Liver (tissue), 9 donors: Measurements from ENCODE around the gene BAIAP2L1. TPM values are rescaled to one million over a fixed set of nuclear protein-coding genes. Genes with fewer than 3 reads are reported as not detected.

Source experiments
- DNase-seq: peaks from one replicate; pipeline ENCODE4 v3.0.0-alpha.2; 2017; ENCODE audit warnings: low spot score
- H3K27ac ChIP-seq, 2 donors: one replicate each; pipeline ENCODE4 v1.7.0; 2013; ENCODE audit warnings: inconsistent platforms in 2 of 2, low read length in 2 of 2, control low read depth in 1 of 2, low read depth in 1 of 2, mild to moderate bottlenecking in 1 of 2
- H3K27me3 ChIP-seq, 4 donors: one replicate each; pipeline versions ENCODE4 v1.6.1 to v1.7.0; 2013; ENCODE audit warnings: low read length in 3 of 4, inconsistent platforms in 1 of 4, mild to moderate bottlenecking in 1 of 4, moderate library complexity in 1 of 4; ENCODE audit not compliant: control insufficient read depth in 4 of 4, insufficient read depth in 4 of 4
- H3K36me3 ChIP-seq, 4 donors: one replicate each; pipeline versions ENCODE4 v1.6.1 to v1.7.0; 2013; ENCODE audit warnings: low read length in 3 of 4, mild to moderate bottlenecking in 3 of 4, low read depth in 1 of 4, moderate library complexity in 1 of 4; ENCODE audit not compliant: control insufficient read depth in 4 of 4, insufficient read depth in 3 of 4
- H3K4me1 ChIP-seq, 4 donors: one replicate each; pipeline versions ENCODE4 v1.6.1 to v1.7.0; 2013; ENCODE audit warnings: low read length in 3 of 4, mild to moderate bottlenecking in 3 of 4, moderate library complexity in 1 of 4; ENCODE audit not compliant: control insufficient read depth in 4 of 4, insufficient read depth in 4 of 4
- H3K4me3 ChIP-seq, 3 donors: one replicate each; pipeline versions ENCODE4 v1.6.1 to v1.7.0; 2013; ENCODE audit warnings: low read length in 3 of 3, control low read depth in 1 of 3, low read depth in 1 of 3, mild to moderate bottlenecking in 1 of 3
- H3K9ac ChIP-seq, 2 donors: one replicate each; pipeline ENCODE4 v1.7.0; 2013; ENCODE audit warnings: low read length in 2 of 2, mild to moderate bottlenecking in 2 of 2, moderate library complexity in 2 of 2, control low read depth in 1 of 2, low read depth in 1 of 2
- H3K9me3 ChIP-seq, 4 donors: one replicate each; pipeline versions ENCODE4 v1.6.1 to v1.7.0; 2013; ENCODE audit warnings: low read length in 3 of 4; ENCODE audit not compliant: control insufficient read depth in 4 of 4
- ATF3 ChIP-seq: IDR thresholded peaks from 2 replicates; pipeline ENCODE4 v1.6.1; 2016; ENCODE audit warnings: antibody characterized with exemption
- CTCF ChIP-seq: fragments of 150-350 bp; IDR thresholded peaks from 2 replicates; pipeline ENCODE4 v1.5.1; 2017; ENCODE audit warnings: improper control_type of control experiment, low read depth, low read length; ENCODE audit not compliant: missing input control
- EGR1 ChIP-seq, 2 donors: IDR thresholded peaks; 2 replicates each; pipeline ENCODE4 v1.6.1; 2016 to 2018; ENCODE audit warnings: antibody characterized with exemption in 2 of 2, low read depth in 2 of 2
- FOXA1 ChIP-seq: IDR thresholded peaks from 2 replicates; pipeline ENCODE4 v1.6.1; 2016; ENCODE audit warnings: antibody characterized with exemption
- FOXA2 ChIP-seq: IDR thresholded peaks from 2 replicates; pipeline ENCODE4 v1.6.1; 2016; ENCODE audit warnings: antibody characterized with exemption
- GABPA ChIP-seq, 2 donors: IDR thresholded peaks in 1 of 2; conservative IDR thresholded peaks in 1 of 2; 2 replicates each; pipeline ENCODE4 v1.6.1; 2016; ENCODE audit warnings: antibody characterized with exemption in 2 of 2, mild to moderate bottlenecking in 1 of 2, moderate library complexity in 1 of 2
- HNF4A ChIP-seq, 2 donors: conservative IDR thresholded peaks; 2 replicates each; pipeline ENCODE4 v1.6.1; 2016; ENCODE audit warnings: antibody characterized with exemption in 2 of 2, mild to moderate bottlenecking in 2 of 2
- HNF4G ChIP-seq: IDR thresholded peaks from 2 replicates; pipeline ENCODE4 v1.6.1; 2016; ENCODE audit warnings: antibody characterized with exemption
- JUND ChIP-seq, 2 donors: IDR thresholded peaks; 2 replicates each; pipeline ENCODE4 v1.6.1; 2016; ENCODE audit warnings: antibody characterized with exemption in 2 of 2
- NR2F2 ChIP-seq: IDR thresholded peaks from 2 replicates; pipeline ENCODE4 v1.6.1; 2016; ENCODE audit warnings: antibody characterized with exemption
- RAD21 ChIP-seq, 2 donors: IDR thresholded peaks; 2 replicates each; pipeline ENCODE4 v1.6.1; 2016; ENCODE audit warnings: antibody characterized with exemption in 2 of 2, mild to moderate bottlenecking in 2 of 2
- REST ChIP-seq: IDR thresholded peaks from 2 replicates; pipeline ENCODE4 v1.6.1; 2016; ENCODE audit warnings: antibody characterized with exemption, mild to moderate bottlenecking
- RXRA ChIP-seq, 2 donors: IDR thresholded peaks; 2 replicates each; pipeline ENCODE4 v1.6.1; 2017 to 2018; ENCODE audit warnings: antibody characterized with exemption in 2 of 2, mild to moderate bottlenecking in 1 of 2
- SP1 ChIP-seq: IDR thresholded peaks from 2 replicates; pipeline ENCODE4 v1.6.1; 2018; ENCODE audit warnings: antibody characterized with exemption, mild to moderate bottlenecking
- TAF1 ChIP-seq: conservative IDR thresholded peaks from 2 replicates; pipeline ENCODE4 v1.6.1; 2016; ENCODE audit warnings: antibody characterized with exemption, mild to moderate bottlenecking
- YY1 ChIP-seq: IDR thresholded peaks from 2 replicates; pipeline ENCODE4 v1.6.1; 2016; ENCODE audit warnings: antibody characterized with exemption, mild to moderate bottlenecking
- WGBS: extraction: QIAGEN DNeasy Blood & Tissue Kit; methylation state at CpG from one replicate; pipeline ENCODE4 v1.1.7; 2013; 5-methylcytosine and 5-hydroxymethylcytosine counted together
- polyA plus RNA-seq, 2 donors: library from polyadenylated mRNA; stranded (reverse) in 1 of 2; unstranded in 1 of 2; fragments of 200-250 nt in 1 of 2; fragments of >200 nt in 1 of 2; fragmentation: Nextera tagmentation in 1 of 2; extraction: Ambion mirVana in 1 of 2; gene quantifications; one replicate each; pipeline versions ENCODE4 v1.2.1 to v1.2.3, GENCODE V29; 2013 to 2015
- total RNA-seq, 2 donors: library from RNA; depleted of rRNA; stranded (reverse); fragments of >200 nt; gene quantifications; one replicate each; pipeline ENCODE4 v1.2.3, GENCODE V29; 2014
- TF ChIP-seq, protein P1 (sequence below): IDR thresholded peaks from 2 replicates; pipeline ENCODE4 v1.6.1; 2016; ENCODE audit warnings: antibody characterized with exemption
- TF ChIP-seq, protein P2 (sequence below): IDR thresholded peaks from 2 replicates; pipeline ENCODE4 v1.6.1; 2016; ENCODE audit warnings: antibody characterized with exemption
- donor health status: healthy.
- donor health status: healthy.
- donor health status: healthy.
- donor health status: healthy.
- donor health status: healthy.

BAIAP2L1 gene
- total and polyA plus RNA-seq, 4 donors, result 5.4 to 8.9 (median 8.7) TPM

GRCh38 chr7:98280296-98280695 is 120.6 kb downstream of the BAIAP2L1 start:
- peak overlapping the region in 1 of 3 donors; percentile 88 for H3K4me3 ChIP-seq
- 36% methylated on average over 7 of the region's 7 CpGs for WGBS
- H3K9ac ChIP-seq, result peak overlapping the region in 1 of 2 donors; percentile 89
- DNase-seq, result no peak
- TF ChIP-seq FOXA2, result no peak
- TF ChIP-seq ATF3, result no peak
- no peak for TF ChIP-seq TAF1
- TF ChIP-seq, protein P1, sequence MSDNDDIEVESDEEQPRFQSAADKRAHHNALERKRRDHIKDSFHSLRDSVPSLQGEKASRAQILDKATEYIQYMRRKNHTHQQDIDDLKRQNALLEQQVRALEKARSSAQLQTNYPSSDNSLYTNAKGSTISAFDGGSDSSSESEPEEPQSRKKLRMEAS, result no peak
- no peak for TF ChIP-seq EGR1 (IDR thresholded peaks at IDR 0.05; ENCODE audit: low read depth in 2 of 2)
- no peak for TF ChIP-seq HNF4A (conservative IDR thresholded peaks at IDR 0.05)
- TF ChIP-seq GABPA (IDR thresholded peaks at IDR 0.05 in 1 of 2, conservative IDR thresholded peaks at IDR 0.05 in 1 of 2), result no peak
- TF ChIP-seq CTCF, result no peak
- no peak for TF ChIP-seq HNF4G
- TF ChIP-seq SP1, result no peak
- TF ChIP-seq FOXA1, result no peak
- no peak for TF ChIP-seq RXRA (IDR thresholded peaks at IDR 0.05)
- TF ChIP-seq YY1, result no peak
- no peak for TF ChIP-seq JUND (IDR thresholded peaks at IDR 0.05)
- no peak for TF ChIP-seq NR2F2
- TF ChIP-seq REST, result no peak
- TF ChIP-seq RAD21 (IDR thresholded peaks at IDR 0.05), result no peak
- TF ChIP-seq, protein P2, sequence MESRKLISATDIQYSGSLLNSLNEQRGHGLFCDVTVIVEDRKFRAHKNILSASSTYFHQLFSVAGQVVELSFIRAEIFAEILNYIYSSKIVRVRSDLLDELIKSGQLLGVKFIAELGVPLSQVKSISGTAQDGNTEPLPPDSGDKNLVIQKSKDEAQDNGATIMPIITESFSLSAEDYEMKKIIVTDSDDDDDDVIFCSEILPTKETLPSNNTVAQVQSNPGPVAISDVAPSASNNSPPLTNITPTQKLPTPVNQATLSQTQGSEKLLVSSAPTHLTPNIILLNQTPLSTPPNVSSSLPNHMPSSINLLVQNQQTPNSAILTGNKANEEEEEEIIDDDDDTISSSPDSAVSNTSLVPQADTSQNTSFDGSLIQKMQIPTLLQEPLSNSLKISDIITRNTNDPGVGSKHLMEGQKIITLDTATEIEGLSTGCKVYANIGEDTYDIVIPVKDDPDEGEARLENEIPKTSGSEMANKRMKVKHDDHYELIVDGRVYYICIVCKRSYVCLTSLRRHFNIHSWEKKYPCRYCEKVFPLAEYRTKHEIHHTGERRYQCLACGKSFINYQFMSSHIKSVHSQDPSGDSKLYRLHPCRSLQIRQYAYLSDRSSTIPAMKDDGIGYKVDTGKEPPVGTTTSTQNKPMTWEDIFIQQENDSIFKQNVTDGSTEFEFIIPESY, result no peak
- no peaks in the 10 kb centered on the region for H3K27me3 ChIP-seq
- H3K36me3 ChIP-seq, result no peaks in the 10 kb centered on the region
- peak overlapping the region; percentile 94 to 99 for H3K27ac ChIP-seq
- H3K4me1 ChIP-seq, result peaks cover 19 to 48% (median 41%) of the 10 kb centered on the region in 4 donors
- no peaks in the 10 kb centered on the region for H3K9me3 ChIP-seq
